Measurements from ENCODE around the gene OCEL1.
A peak's percentile ranks its signal among the peaks of the same experiment; 100 is the strongest.

The OCEL1 gene

DNA sequence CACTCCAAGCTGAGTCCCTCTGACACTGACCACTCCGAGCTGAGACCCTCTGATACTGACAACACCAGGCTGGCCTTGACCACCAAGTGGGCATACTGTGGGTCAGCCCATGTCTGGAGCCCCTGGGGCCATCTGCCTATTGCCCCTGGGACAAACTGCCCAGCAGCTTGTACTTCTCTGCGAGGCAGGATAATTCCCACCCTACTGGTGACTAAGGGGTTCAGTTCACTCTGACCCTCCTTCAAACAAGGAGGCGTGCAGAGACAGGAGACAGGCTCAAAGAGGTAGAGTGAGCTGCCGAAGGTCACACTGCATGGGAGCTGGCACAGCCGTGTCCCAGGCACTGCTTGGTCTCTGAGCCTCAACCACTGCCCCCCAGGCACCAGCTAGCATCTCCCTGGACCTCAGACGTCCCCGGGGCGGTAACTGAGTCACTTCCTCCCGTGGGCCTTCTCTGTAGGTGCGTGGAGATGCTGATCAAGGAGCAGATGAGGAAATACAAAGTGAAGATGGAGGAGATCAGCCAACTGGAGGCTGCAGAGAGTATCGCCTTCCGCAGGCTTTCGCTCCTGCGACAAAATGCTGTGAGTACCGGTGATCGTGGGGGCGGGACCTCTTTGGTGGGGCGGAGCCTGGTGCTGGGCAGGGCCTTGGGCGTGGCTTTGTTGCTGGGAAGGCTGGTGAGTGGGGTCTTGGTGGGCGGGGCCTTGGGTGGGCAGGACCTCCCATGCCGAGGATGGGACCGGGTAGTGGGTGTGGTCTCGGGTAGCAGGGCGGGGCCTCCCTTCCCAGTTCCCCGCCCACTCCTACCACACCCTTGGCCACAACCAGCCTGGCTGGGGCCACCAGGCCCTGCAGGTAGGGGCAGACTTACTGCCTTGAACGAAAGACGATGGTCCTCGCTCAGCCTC lies 16.6 kb upstream of the OCEL1 start:
- DNase-seq (ENCODE audit: low read depth in 4 of 4, low spot score in 1 of 4): peak in 3 of 4 experiments; percentile 21 to 41 (median 33)

DNA sequence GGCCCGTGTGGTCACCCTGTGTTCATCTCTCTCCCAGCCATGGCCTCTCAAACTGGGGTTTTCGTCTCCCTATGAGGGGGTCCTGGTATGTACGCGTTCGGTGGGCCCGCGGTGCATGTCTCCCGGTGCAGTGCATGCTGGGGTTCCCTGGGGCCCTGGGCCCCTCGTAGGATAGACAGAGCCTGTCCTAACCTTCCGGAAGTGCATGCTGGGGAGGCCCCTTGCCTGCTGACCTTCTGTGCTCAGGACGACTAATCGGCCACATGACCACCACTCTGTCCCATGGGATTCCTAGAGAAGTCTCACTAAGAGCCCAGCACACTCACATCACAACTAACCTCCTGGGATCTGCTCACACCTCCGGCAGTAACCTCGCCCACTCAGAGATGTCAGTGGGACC lies 15.7 kb upstream of the OCEL1 start:
- DNase-seq (ENCODE audit: low read depth in 4 of 4, low spot score in 1 of 4): no peak

DNA sequence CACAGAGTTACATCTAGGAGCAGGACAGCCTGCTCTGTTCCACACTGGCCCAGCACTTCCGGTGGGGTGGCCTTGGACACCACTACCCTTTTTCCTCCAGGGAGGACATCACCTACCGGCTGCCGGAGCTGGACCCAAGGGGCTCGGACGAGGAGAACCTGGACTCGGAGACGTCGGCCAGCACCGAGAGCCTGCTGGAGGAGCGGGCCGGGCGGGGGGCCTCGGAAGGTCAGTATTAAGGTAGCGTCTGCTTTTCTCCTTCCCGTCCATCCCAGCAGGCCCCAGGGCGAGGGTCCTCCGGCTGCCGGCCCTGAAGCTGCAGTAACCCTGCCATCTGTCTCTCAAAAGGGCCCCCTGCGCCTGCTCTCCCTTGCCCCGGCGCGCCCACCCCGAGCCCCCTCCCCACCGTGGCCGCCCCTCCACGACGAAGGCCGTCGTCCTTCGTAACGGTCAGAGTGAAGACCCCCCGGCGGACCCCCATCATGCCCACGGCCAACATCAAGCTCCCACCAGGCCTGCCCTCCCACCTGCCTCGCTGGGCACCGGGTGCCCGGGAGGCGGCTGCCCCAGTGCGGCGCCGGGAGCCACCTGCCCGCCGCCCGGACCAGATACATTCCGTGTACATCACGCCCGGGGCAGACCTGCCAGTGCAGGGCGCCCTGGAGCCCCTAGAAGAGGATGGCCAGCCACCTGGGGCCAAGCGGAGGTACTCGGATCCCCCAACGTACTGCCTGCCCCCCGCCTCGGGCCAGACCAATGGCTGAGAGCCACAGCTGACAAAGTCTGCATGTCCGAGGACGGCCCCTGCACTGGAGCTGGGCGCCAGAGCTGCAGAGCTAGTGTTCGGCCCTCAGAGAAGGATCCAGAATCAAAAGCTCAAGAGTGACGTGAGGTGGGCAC lies 14.2 kb upstream of the OCEL1 start:
- DNase-seq (ENCODE audit: low read depth in 4 of 4, low spot score in 1 of 4): no peak

DNA sequence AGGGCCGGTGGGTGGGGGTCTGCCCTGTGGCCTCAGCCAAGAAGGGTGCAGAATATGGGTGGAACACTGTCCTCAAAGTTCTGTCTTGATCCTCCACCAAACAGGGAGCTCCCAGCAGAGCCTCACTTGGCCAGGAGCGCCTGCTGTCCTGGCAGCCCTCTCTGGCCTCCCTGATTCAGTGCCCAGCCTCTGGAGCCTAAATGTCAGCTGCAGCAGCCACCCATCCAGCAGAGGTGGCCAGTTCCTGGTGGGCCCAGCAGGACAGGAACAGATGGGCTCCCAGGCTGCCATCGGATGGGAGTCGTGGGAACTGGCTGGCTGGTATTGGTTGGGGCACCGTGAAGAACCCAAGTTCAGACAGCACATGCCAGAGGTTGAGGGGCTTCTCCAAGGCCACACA lies 12.7 kb upstream of the OCEL1 start:
- no peak for DNase-seq (ENCODE audit: low read depth in 4 of 4, low spot score in 1 of 4)

DNA sequence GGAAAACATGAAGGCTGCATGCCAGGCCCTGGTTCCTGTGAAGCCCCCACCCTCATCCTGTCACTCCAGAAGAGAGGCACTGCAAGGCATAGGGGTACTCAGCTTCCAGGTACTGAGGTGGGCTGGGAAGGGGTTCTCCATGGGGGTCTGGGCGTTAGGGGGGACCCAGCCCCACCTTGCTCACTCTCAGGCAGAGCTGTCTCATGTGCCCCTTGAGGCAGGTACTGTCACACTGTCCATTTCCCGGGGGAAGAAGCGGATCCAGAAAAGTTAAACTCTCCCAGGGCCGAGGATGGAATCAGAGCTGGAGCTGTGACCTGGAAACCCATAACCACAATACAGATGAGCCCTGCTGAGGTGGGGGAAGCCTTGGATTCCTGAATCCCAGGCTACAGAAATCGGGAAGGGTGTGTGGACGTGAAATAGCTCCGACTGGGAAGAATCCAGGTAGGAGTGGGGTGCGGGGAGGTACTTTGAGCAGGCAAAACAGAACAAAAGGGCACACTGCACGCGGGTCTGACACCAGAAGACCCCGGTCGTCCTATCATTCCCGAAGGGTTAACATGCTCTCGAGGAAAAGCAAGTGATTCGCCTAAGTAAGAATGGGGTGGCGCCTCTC lies 11.4 kb upstream of the OCEL1 start:
- DNase-seq (ENCODE audit: low read depth in 4 of 4, low spot score in 1 of 4): no peak

DNA sequence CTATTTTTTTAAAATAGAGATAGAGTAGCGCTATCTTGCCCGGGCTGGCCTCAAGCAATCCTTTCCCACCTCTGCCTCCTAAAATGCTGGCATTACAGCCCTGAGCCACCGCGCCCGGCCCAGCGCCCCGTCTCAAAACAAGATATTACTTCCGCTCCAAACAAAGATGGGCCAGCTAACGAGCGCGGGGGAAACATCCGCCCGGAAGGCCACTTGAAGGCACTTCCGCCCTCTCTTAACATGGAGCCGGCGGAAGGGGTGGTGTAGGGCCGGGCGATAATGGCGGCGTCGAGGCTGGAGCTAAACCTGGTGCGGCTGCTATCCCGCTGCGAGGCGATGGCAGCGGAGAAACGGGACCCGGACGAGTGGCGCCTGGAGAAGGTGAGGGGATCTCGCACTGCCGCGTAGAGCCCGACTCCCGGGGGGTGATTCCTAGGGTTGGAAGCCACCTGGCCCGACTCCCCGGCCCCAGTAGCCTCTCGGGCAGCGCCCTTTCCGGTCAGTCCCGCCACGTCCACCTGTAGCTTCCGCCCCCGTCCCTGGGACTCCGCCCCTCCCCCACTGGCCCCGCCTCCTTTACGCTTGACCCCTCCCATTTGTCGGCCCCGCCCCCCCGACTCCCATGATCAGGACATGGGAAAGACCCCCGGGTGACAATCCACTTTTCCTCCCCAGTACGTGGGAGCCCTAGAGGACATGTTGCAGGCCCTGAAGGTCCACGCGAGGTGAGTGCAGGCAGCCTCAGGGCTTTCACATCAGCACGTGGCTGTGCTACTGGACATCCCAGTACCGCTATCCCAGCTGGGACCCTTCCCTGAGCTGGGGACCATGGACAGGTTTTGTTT lies 10.7 kb upstream of the OCEL1 start, which contains the start of gene USE1:
TSS of gene USE1 (plus strand) at position 231 of the 845 bp plus-strand sequence. CDS start at position 280, 49 bp downstream.
- DNase-seq (ENCODE audit: low read depth in 4 of 4, low spot score in 1 of 4): peak; percentile 61 to 79 (median 69)

DNA sequence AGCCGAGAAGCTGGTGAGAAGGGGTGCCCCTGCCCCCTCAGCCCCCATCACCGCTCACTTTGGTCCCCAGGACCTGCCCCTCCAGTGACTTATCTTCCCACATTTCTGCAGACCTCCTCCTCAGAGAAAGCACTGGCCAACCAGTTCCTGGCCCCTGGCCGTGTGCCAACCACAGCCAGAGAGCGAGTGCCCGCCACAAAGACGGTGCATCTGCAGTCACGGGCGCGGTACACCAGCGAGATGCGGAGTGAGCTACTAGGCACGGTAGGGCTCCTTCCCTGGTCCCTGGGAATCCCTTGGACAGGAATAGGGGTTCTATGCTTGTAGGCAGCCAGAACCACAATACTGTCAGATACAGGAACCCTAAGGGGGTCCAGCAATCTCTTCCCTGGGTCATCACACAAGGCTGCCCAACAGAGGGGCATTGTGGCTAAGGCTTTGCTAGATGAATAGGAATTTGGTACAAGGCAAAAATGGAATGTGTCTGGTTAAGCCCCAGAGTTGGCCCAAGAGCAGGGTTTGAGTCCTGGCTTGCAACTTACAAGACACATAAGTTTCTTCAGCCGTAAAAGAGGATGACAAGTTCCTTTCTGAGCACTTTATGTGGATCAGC lies 9.9 kb upstream of the OCEL1 start:
- no peak for DNase-seq (ENCODE audit: low read depth in 4 of 4, low spot score in 1 of 4)

DNA sequence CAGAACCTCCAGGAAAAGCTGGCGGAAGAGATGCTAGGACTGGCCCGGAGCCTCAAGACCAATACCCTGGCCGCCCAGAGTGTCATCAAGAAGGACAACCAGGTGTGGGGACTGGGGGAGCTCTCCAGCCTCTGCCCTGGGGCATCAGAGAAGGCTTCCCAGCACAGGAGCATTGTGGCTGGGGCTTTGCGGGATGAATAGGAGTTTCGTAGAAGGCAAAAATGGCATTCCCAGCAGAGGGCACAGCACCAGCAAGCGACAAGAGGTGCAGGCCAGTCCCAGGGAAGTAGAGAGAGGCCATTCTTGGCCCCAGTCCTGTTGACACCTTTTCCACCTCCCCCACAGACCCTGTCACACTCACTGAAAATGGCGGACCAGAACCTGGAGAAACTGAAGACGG lies 6.7 kb upstream of the OCEL1 start:
- DNase-seq (ENCODE audit: low read depth in 4 of 4, low spot score in 1 of 4): no peak

DNA sequence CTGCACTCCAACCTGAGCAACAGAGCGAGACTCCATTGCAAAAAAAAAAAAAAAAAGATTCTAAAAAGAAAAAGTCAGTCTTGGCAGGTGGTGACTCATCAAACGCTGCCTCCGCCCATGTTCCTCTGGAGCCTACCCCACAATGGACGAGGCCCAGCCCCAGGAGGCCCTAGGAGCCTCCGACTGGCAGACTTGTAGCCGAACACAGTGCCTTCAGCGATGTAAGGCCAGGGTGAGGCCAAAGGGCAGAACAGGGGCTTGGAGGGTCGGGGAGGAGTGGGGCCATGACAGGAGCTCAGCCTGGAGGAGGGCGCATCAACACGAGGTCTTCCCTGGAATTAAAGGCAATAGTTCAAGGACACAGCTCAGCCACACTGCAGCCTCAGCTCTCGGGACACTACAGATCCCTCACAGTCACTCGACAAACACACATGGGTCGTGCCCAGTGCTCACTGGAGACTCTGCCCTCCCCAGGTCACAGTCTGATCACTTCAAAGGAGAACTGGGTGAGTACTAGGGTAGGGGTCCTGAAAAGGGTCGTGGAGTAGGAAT lies 5.7 kb upstream of the OCEL1 start:
- no peak for DNase-seq (ENCODE audit: low read depth in 4 of 4, low spot score in 1 of 4)

DNA sequence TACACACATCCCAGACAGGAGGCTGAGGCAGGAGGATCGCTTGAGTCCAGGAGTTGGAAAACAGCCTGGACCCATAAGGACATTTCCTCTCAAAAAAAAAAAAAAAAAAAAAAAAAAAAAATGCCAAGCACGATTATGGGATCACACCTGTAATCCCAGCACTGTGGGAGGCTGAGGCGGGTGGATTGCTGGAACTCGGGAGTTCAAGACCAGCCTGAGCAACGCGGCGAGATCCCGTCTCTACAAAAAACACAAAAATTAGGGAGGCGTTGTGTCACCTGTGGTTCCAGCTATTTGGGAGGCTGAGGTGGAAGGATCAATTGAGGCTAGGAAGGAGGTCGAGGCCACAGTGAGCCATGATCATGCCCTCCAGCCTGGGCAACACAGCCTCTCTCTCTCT lies 973 bp upstream of the OCEL1 start:
- no peak for DNase-seq (ENCODE audit: low read depth in 4 of 4, low spot score in 1 of 4)

DNA sequence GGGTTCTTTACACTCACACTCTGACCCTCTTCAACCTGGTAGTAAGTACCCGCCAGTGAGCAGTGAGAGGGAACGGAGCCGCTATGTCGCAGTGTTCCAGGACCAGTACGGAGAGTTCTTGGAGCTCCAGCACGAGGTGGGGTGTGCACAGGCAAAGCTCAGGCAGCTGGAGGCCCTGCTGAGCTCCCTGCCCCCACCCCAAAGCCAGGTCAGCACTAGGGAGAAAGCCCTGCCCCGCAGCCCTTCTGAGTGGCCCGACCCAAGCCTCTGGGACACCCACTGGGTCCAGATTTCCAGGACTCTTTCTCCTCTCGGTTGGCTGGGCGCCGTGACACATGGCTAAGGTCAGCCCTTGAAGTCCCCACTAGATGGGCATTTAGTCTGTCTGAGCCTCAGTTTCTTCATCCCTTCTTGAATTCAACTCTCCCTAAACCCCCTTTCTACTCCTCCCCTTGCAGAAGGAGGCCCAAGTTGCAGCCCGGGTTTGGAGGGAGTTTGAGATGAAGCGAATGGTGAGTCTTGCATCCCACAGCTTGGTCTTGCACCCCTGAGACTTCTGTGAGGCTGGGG lies 1.9 kb downstream of the OCEL1 start:
- DNase-seq (ENCODE audit: low read depth in 4 of 4, low spot score in 1 of 4): no peak

DNA sequence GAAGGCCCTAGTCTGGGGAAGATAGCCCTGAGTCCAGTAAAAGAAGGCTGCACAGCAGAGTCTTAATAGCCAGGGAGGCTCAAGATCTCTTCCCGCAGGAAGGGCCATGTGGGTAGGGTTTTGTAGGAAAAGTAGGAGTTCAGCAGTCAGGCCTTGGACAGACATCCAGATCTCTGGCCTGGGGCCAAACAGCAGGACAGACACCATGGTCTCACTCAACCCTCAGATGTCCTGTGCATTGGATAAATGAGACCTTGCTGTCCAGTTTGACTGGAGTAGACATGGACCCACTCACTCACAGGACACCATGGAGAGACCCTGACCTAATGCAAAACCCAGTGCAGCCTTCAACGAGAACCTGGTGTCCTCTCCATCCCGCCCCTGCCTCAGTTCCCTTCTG lies 3.9 kb downstream of the OCEL1 start:
- no peak for DNase-seq (ENCODE audit: low read depth in 4 of 4, low spot score in 1 of 4)

DNA sequence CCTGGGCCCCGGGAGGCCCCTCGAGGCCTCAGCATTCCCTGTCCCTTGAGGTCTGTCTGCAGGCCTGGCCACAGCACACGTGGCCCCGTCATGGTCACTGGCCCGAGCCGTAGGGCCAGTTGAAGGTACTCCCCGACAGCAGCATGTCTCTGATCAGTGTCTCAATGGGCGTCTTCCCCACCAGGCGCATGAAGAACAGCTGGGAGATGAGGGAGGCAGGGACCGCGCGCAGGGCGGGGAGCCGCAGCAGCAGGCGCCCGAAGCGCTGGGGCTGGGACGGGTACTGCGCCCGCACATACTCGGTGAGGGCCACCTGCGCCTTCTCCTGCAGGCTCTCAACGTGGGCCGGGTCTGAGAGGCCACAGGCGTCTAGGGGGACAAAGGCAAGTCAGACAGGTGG lies 6.2 kb downstream of the OCEL1 start:
- DNase-seq (ENCODE audit: low read depth in 4 of 4, low spot score in 1 of 4): no peak

DNA sequence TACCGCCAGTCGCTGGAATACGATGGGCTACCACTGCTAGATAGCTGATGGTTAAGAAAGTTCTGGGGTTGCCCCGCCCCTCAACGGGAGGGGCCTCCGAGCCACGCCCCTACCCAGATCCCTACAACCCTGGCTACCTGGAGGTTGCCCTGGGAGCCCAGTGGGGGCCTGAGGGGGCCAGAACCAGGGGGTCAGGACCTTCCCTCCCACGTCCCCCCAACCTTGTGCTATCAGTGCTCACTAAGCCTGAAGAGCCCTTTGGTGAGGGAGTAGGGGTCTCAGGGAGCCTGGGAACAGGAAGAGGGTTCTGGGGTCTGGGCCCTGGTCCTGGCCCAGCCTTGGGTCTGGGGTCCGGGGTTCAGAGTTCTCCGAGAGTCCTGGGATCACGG lies 8.9 kb downstream of the OCEL1 start:
- peak in 3 of 4 experiments; percentile 45 to 56 (median 53) for DNase-seq (ENCODE audit: low read depth in 4 of 4, low spot score in 1 of 4)

DNA sequence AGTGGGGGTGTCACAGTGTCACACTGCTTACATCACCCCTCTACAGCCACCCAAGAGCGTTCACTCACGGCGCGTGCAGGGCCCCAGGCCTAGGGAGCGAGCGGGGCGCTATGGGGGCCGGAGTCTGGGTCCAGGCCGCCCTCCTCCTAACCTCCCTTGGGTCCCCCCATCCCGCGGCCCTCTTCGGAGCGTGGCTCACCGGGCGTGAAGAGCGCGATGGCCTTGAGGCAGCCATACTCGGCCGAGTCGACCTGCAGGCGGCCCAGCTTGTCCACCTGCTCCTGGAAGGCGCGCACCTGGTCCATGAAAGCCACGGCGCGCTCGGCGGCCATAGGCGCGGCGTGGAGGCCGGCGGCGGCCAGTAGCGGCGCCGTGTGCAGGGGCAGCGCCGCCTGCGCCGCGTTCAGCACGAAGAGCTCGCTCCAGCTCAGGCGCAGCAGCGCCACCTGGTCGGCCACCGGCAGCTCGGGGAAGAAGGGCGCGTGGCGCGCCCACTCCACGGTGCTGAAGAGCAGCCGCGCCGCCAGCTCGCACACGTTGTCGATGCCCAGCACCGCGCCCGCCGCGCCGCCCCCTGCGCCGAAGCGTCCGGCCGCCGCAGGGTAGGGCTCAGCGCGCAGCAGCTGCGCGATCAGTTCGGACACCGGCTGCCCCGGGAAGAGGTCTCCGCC lies 9.4 kb downstream of the OCEL1 start:
- DNase-seq (ENCODE audit: low read depth in 4 of 4, low spot score in 1 of 4): peak in 2 of 4 experiments; percentile 49 to 58

DNA sequence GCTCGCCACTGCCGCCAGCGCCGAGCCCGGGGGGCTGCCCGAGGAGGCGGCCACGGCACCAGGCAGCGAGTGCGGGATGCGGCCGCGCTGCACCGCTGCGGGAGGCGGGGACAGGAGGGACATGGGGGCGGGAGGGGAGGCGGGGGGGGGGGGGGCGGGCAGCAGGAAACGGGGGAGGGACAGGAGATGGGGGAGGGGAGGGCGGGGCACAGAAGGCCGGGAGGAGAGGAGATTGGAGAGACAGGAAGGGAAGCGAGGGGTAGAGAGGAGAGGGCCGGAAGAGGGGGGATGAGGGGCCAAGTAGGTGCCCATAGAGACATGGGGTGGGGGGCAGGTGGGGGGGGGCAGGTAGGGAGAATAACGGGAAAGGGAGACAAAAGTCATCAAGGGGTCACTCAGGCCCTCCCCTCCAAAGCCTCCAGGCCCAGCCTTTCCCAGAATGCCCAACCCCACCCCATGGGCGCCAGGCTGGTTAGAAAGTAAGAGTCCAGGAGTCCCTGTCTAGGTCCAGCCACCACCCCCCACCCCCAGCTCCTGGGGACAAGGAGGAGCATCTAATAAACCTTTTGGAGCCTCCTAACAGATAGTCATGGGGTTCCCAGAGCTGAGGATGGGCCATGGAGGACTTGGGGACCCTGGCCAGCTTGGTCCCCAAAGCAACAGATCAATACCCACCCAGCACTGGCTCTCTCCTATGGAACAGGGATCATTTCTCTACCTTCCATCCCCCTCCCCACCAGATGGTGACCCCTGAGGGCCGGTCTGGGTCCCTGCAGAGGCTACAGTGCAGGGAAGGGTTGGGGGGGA lies 10.1 kb downstream of the OCEL1 start:
- no peak for DNase-seq (ENCODE audit: low read depth in 4 of 4, low spot score in 1 of 4)

DNA sequence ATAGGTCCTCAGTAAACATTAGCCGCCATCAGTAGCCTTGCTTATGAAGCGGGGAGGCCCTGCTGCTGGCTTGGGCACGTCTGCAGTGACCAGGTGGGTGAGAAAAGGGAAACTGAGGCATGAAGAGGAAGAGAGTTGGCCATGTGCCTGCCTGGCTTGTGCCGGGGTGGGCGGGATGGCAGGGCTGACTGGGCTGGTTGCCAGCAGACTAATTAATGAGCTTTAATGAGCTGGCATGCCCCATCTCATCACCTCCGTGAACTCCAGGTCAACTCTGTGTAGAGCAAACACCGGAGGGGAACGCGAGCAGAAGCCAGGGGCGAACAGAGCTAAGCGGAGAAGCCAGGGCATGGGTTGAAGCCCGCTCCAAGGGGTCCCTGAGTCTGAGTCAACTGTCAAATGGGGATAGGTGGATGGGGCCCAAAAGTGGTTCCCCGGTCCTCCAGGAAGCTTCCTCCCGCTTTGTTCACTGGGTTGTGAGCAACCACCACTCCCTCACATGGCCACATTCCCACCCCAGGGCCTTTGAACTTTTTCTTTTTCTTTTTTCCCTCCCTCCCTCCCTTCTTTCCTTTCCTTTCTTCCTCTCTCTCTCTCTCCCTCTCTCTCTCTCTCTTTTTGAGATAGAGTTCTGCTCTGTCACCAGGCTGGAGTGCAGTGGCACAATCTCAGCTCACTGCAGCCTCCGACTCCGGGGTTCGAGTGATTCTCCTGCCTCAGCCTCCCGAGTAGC lies 11.0 kb downstream of the OCEL1 start:
- DNase-seq (ENCODE audit: low read depth in 4 of 4, low spot score in 1 of 4): no peak

All from stimulated activated CD4-positive, alpha-beta T cell treated with anti-CD3 and anti-CD28 coated beads, Interleukin-1b, Interleukin-23, amount 100 ng/mL, for 24 hours (primary cell).